Prostate gland (tissue), 2 donors: Measurements from ENCODE around the gene RCAN3. TPM values are rescaled to one million over a fixed set of nuclear protein-coding genes. Genes with fewer than 3 reads are reported as not detected.
"Not testable (repeated sequence)": the region's sequence is repeated elsewhere in the genome, so short reads cannot be mapped to it uniquely, and the experiment has no call there.

Experiments used
- DNase-seq: peaks from one replicate; pipeline ENCODE4 v3.0.0-alpha.2; 2019; ENCODE audit warnings: low spot score
- H3K27ac ChIP-seq, 2 donors: fragments of 200-600 bp; sonication (generic); 2 replicates each; pipeline ENCODE4 v1.5.1; 2017 to 2019
- H3K27me3 ChIP-seq: fragments of 200-600 bp; sonication (generic); replicated peaks from 2 replicates; pipeline ENCODE4 v1.5.1; 2019; ENCODE audit not compliant: insufficient read depth
- H3K36me3 ChIP-seq, 2 donors: fragments of 200-600 bp; sonication (generic); 1 replicate in 1 of 2; 2 replicates in 1 of 2; pipeline versions ENCODE4 v1.5.1 to v1.8.1; 2017 to 2019
- H3K4me1 ChIP-seq: fragments of 200-600 bp; sonication (generic); replicated peaks from 2 replicates; pipeline ENCODE4 v1.5.1; 2019
- H3K4me3 ChIP-seq, 2 donors: fragments of 200-600 bp; sonication (generic); 2 replicates each; pipeline ENCODE4 v1.5.1; 2017 to 2019
- H3K9me3 ChIP-seq: fragments of 200-600 bp; sonication (generic); 2 replicates; pipeline ENCODE4 v1.5.1; 2017
- POLR2A ChIP-seq: fragments of 450-650 bp; IDR thresholded peaks from one replicate; pipeline ENCODE4 v1.6.1; 2016; ENCODE audit warnings: antibody characterized with exemption, mild to moderate bottlenecking
- POLR2AphosphoS5 ChIP-seq: sonication (generic); formaldehyde crosslinking; IDR thresholded peaks from one replicate; pipeline ENCODE4 v1.6.1; 2017; ENCODE audit warnings: antibody characterized with exemption
- WGBS: methylation state at CpG from one replicate; pipeline ENCODE4 v1.1.5; 2018; 5-methylcytosine and 5-hydroxymethylcytosine counted together
- intact Hi-C: fragments of 100-400 bp; cut with DNase I; formaldehyde crosslinking; loops from one replicate; pipeline ENCODE4 v1.14.2; 2022
- total RNA-seq, 2 donors: library from RNA; depleted of rRNA; stranded (reverse); fragments of >200 nt; gene quantifications; one replicate each; pipeline ENCODE4 v1.1.0, GENCODE V29; 2016
- TF ChIP-seq, protein P1 (sequence below), 4 experiments: fragments of 200-600 bp in 2 of 4; fragments of 450-650 bp in 2 of 4; sonication (generic) in 2 of 4; IDR thresholded peaks; 1 replicate in 3 of 4; 2 replicates in 1 of 4; pipeline ENCODE4 v1.5.1; 2016 to 2019; ENCODE audit warnings: antibody characterized with exemption in 4 of 4, mild to moderate bottlenecking in 2 of 4, moderate library complexity in 2 of 4

RCAN3 gene
- total RNA-seq, 2 donors from 2014 or later: 50.8 to 238 TPM

GRCh38 chr1:24547195-24547594 is 44.6 kb downstream of the RCAN3 start:
- Histone ChIP-seq H3K4me3 (no peak overlapping the region), H3K27me3 (no peaks in the 10 kb centered on the region), H3K36me3 (no peaks in the 10 kb centered on the region), H3K4me1 (no peaks in the 10 kb centered on the region), H3K9me3 (no peaks in the 10 kb centered on the region), H3K27ac (no peak overlapping the region)
- intact Hi-C loops: no loop called here
- no peak for DNase-seq
- 76% methylated on average over 5 of the region's 5 CpGs for WGBS
- no peak for TF ChIP-seq POLR2AphosphoS5

GRCh38 chr1:24548070-24548469 is 45.4 kb downstream of the RCAN3 start:
- Histone ChIP-seq H3K4me3 (no peak overlapping the region), H3K27ac (no peak overlapping the region), H3K4me1 (no peaks in the 10 kb centered on the region), H3K9me3 (no peaks in the 10 kb centered on the region), H3K36me3 (no peaks in the 10 kb centered on the region), H3K27me3 (no peaks in the 10 kb centered on the region)
- DNase-seq: no peak
- no peak for TF ChIP-seq POLR2AphosphoS5
- TF ChIP-seq, protein P1, sequence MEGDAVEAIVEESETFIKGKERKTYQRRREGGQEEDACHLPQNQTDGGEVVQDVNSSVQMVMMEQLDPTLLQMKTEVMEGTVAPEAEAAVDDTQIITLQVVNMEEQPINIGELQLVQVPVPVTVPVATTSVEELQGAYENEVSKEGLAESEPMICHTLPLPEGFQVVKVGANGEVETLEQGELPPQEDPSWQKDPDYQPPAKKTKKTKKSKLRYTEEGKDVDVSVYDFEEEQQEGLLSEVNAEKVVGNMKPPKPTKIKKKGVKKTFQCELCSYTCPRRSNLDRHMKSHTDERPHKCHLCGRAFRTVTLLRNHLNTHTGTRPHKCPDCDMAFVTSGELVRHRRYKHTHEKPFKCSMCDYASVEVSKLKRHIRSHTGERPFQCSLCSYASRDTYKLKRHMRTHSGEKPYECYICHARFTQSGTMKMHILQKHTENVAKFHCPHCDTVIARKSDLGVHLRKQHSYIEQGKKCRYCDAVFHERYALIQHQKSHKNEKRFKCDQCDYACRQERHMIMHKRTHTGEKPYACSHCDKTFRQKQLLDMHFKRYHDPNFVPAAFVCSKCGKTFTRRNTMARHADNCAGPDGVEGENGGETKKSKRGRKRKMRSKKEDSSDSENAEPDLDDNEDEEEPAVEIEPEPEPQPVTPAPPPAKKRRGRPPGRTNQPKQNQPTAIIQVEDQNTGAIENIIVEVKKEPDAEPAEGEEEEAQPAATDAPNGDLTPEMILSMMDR (IDR thresholded peaks at IDR 0.05): no peak
- TF ChIP-seq POLR2A: no peak
- 46% methylated on average over 3 of the region's 3 CpGs for WGBS
- intact Hi-C loops: no loop called here

DNA sequence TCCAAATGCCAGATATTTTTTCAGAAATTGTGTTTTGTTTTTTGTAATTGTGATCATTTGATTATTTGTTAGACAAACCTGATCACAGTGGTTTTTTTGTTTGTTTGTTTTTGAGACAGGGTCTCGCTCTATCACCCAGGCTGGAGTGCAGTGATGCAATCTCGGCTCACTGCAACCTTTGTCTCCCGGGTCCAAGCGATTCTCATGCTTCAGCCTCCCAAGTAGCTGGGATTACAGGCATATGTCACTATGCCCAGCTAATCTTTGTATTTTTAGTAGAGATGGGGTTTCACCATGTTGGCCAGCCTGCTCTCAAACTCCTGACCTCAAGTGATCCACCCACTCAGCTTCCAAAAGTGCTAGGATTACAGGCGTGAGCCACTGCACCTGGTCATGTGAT is 46.6 kb downstream of the RCAN3 start:
- H3K27me3 ChIP-seq, DNase-seq, H3K4me3 ChIP-seq, intact Hi-C loops, H3K27ac ChIP-seq, H3K9me3 ChIP-seq, H3K4me1 ChIP-seq, H3K36me3 ChIP-seq: not testable (repeated sequence)
- 77% methylated on average over 5 of the region's 5 CpGs for WGBS

- Histone ChIP-seq H3K4me1 (no peaks in the 10 kb centered on the region), H3K9me3 (no peaks in the 10 kb centered on the region), H3K27ac (no peak overlapping the region), H3K4me3 (no peak overlapping the region), H3K27me3 (no peaks in the 10 kb centered on the region), H3K36me3 (no peaks in the 10 kb centered on the region)
- TF ChIP-seq POLR2A (no peak), POLR2AphosphoS5 (no peak)
- TF ChIP-seq, protein P1 (IDR thresholded peaks at IDR 0.05): no peak
- no peak for DNase-seq
- intact Hi-C loops: no loop called here
- WGBS: 63% methylated on average over 13 of the region's 13 CpGs
Measured at GRCh38 chr1:24551290-24551959, 48.8 kb downstream of the RCAN3 start.

- Histone ChIP-seq H3K36me3 (no peaks in the 10 kb centered on the region), H3K4me1 (no peaks in the 10 kb centered on the region), H3K4me3 (no peak overlapping the region), H3K9me3 (no peaks in the 10 kb centered on the region), H3K27ac (no peak overlapping the region), H3K27me3 (no peaks in the 10 kb centered on the region)
- TF ChIP-seq POLR2A (no peak), POLR2AphosphoS5 (no peak)
- TF ChIP-seq, protein P1 (IDR thresholded peaks at IDR 0.05): no peak
- intact Hi-C loops: no loop called here
- no peak for DNase-seq
- 70% methylated on average over 10 of the region's 10 CpGs for WGBS
Measured at GRCh38 chr1:24551960-24552571, 49.4 kb downstream of the RCAN3 start.

DNA sequence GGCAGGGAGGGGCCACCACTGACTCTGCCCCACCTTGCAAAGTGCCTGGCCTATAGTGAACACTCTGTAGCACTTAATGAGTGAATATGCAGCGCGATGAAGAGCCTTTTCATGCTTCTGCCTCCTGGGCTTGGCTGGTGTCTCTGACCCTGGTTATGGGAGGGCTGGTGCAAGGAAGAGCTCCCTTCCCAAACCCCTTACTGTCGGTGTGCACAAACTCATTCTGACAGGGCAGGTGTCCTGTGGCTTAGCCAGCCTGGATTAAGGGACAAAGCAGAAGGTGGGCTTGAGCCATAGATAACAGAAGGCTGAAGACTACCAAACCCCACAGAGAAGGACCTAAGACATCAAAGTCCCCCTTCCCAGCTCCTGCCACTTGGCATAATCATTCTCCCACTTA is 51.3 kb downstream of the RCAN3 start:
- no peaks in the 10 kb centered on the region for H3K9me3 ChIP-seq
- H3K4me3 ChIP-seq: no peak overlapping the region
- no peaks in the 10 kb centered on the region for H3K4me1 ChIP-seq
- no peak for DNase-seq
- H3K36me3 ChIP-seq: no peaks in the 10 kb centered on the region
- WGBS: 88% methylated on average over 3 of the region's 3 CpGs
- intact Hi-C loops: no loop called here
- TF ChIP-seq, protein P1 (IDR thresholded peaks at IDR 0.05): no peak
- no peak for TF ChIP-seq POLR2AphosphoS5
- no peak for TF ChIP-seq POLR2A
- H3K27me3 ChIP-seq: no peaks in the 10 kb centered on the region
- no peak overlapping the region for H3K27ac ChIP-seq
